GM23248 (cell line): ENCODE results near the gene MYO5C. TPM values are rescaled to one million over a fixed set of nuclear protein-coding genes. Genes with fewer than 3 reads are reported as not detected.
A peak's percentile ranks its signal among the peaks of the same experiment; 100 is the strongest.
"Not testable (repeated sequence)": the region's sequence is repeated elsewhere in the genome, so short reads cannot be mapped to it uniquely, and the experiment has no call there.

Experiments used
- DNase-seq: peaks from one replicate; pipeline ENCODE4 v3.0.0-alpha.2; 2015
- H2AFZ ChIP-seq: fragments of 200-600 bp; sonication (generic); 2 replicates; pipeline ENCODE4 v1.6.1; 2016; ENCODE audit warnings: antibody characterized with exemption
- H3F3A ChIP-seq: fragments of 200-600 bp; sonication (generic); 2 replicates; pipeline ENCODE4 v1.6.1; 2016; ENCODE audit warnings: mild to moderate bottlenecking, antibody characterized with exemption, mixed run types; ENCODE audit not compliant: insufficient read depth
- H3K27ac ChIP-seq: fragments of 200-600 bp; sonication (generic); 2 replicates; pipeline ENCODE4 v1.5.1; 2016; ENCODE audit warnings: mild to moderate bottlenecking
- H3K27me3 ChIP-seq: fragments of 200-600 bp; sonication (generic); replicated peaks from 2 replicates; pipeline ENCODE4 v1.6.1; 2016; ENCODE audit warnings: mild to moderate bottlenecking; ENCODE audit not compliant: insufficient read depth
- H3K36me3 ChIP-seq: fragments of 200-600 bp; sonication (generic); 2 replicates; pipeline ENCODE4 v1.6.1; 2016; ENCODE audit warnings: low read depth, mild to moderate bottlenecking
- H3K4me1 ChIP-seq: fragments of 200-600 bp; sonication (generic); 2 replicates; pipeline ENCODE4 v1.6.1; 2016; ENCODE audit warnings: mild to moderate bottlenecking; ENCODE audit not compliant: insufficient read depth
- H3K4me2 ChIP-seq: fragments of 200-600 bp; sonication (generic); one replicate; pipeline ENCODE4 v1.6.1; 2016; ENCODE audit warnings: mild to moderate bottlenecking; ENCODE audit not compliant: unreplicated experiment
- H3K4me3 ChIP-seq: fragments of 200-600 bp; sonication (generic); 2 replicates; pipeline ENCODE4 v1.5.1; 2016; ENCODE audit warnings: mild to moderate bottlenecking
- H3K79me2 ChIP-seq: fragments of 200-600 bp; sonication (generic); 2 replicates; pipeline ENCODE4 v1.6.1; 2016; ENCODE audit warnings: mild to moderate bottlenecking; ENCODE audit not compliant: insufficient read depth
- H3K9ac ChIP-seq: fragments of 200-600 bp; sonication (generic); 2 replicates; pipeline ENCODE4 v1.6.1; 2016; ENCODE audit warnings: mild to moderate bottlenecking
- H3K9me2 ChIP-seq: fragments of 200-600 bp; sonication (generic); 2 replicates; pipeline ENCODE4 v1.6.1; 2016; ENCODE audit warnings: mixed run types, mild to moderate bottlenecking, moderate library complexity; ENCODE audit not compliant: insufficient read depth
- H3K9me3 ChIP-seq: fragments of 200-600 bp; sonication (generic); one replicate; pipeline ENCODE4 v1.6.1; 2017; ENCODE audit warnings: low read depth
- H4K20me1 ChIP-seq: fragments of 200-600 bp; sonication (generic); 2 replicates; pipeline ENCODE4 v1.6.0; 2016; ENCODE audit not compliant: insufficient read depth
- EZH2 ChIP-seq: fragments of 200-600 bp; sonication (generic); IDR thresholded peaks from 2 replicates; pipeline ENCODE4 v1.6.1; 2018; ENCODE audit warnings: antibody characterized with exemption, mild to moderate bottlenecking; ENCODE audit not compliant: insufficient read depth, poor library complexity, severe bottlenecking
- EZH2phosphoT487 ChIP-seq: fragments of 200-600 bp; sonication (generic); IDR thresholded peaks from 2 replicates; pipeline ENCODE4 v1.6.1; 2018; ENCODE audit warnings: antibody characterized with exemption, moderate library complexity, mild to moderate bottlenecking, low read depth; ENCODE audit not compliant: insufficient read depth
- WGBS, 2 experiments: methylation state at CpG; one replicate each; pipeline ENCODE4 v1.1.6; 2015 to 2017; ENCODE audit warnings: low lambda C conversion rate in 2 of 2, low coverage in 1 of 2; ENCODE audit errors: missing lambda C conversion rate in 2 of 2; 5-methylcytosine and 5-hydroxymethylcytosine counted together
- in situ Hi-C: fragments of 300-500 bp; cut with MboI; formaldehyde crosslinking; loops from 2 replicates; pipeline ENCODE4 v1.15.0; 2020
- polyA plus RNA-seq: library from polyadenylated mRNA; unstranded; fragments of >200 nt; fragmentation: Nextera tagmentation; extraction: Ambion mirVana; gene quantifications from 2 replicates; pipeline ENCODE4 v1.2.1, GENCODE V29; 2016
- total RNA-seq: library from RNA; depleted of rRNA; stranded (reverse); fragments of >200 nt; shearing (Covaris generic); gene quantifications from 2 replicates; pipeline ENCODE4 v1.2.3, GENCODE V29; 2014

The MYO5C gene
- total and polyA plus RNA-seq, 2 experiments from 2014 or later: not detected

DNA sequence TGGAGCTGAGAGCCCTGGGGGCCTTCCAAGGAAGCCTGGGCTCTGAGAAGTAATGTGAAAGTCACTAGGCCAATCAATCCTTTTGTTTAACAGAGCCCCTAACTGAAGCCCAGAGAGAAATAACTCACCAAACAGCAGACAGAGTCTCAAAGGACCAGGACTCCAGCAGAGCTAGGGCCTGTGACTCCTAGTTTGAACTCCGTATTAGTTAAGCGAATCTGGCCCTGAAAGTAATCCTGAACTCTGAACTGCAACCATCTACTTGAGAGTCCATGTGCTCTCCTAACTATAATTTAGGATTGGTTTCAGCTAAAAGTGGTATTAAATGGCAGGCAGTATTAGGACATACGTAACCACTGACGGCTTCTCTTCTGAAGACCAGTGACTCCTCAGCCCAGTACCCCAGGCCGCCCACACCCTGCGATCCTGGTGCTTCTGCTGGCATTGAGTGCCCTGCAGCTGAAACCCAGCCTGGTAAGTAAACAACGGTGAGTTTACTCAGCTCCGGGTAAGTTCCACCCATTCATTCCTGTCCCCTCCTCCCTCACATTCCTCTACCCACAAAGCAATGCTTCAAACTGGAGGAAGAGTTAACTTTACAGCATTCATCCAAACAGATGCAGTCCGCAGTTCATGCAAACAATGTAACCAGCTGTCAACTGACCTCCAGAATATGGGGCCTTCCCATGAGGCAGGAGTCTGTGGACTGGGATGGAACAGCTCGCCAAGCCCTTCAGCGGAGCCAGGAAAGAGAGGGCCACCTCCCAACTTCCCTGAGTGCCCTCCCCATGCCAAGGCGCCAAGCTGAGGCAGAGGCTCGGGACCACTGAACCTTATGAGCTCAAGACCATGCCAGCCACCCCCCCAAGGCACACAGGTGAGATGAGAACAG lies 7.3 kb downstream of the MYO5C start:
- no peaks in the 10 kb centered on the region for H3F3A ChIP-seq
- in situ Hi-C loops: no loop called here
- TF ChIP-seq EZH2: no peak
- TF ChIP-seq EZH2phosphoT487: no peak
- H2AFZ ChIP-seq: no peak overlapping the region
- 81 to 84% methylated on average over 13 of the region's 13 CpGs for WGBS, 2 experiments
- no peaks in the 10 kb centered on the region for H3K79me2 ChIP-seq
- H3K9me2 ChIP-seq: no peaks in the 10 kb centered on the region
- no peak overlapping the region for H3K27ac ChIP-seq
- no peak overlapping the region for H3K9ac ChIP-seq
- no peaks in the 10 kb centered on the region for H3K36me3 ChIP-seq
- no peak for DNase-seq
- H3K4me2 ChIP-seq: no peak overlapping the region
- no peak overlapping the region for H3K4me3 ChIP-seq
- no peaks in the 10 kb centered on the region for H3K4me1 ChIP-seq
- no peaks in the 10 kb centered on the region for H4K20me1 ChIP-seq
- H3K9me3 ChIP-seq: no peaks in the 10 kb centered on the region
- H3K27me3 ChIP-seq: 0 out of 2 replicates have a peak, but pooled peaks cover 2% of the 10 kb centered on the region

DNA sequence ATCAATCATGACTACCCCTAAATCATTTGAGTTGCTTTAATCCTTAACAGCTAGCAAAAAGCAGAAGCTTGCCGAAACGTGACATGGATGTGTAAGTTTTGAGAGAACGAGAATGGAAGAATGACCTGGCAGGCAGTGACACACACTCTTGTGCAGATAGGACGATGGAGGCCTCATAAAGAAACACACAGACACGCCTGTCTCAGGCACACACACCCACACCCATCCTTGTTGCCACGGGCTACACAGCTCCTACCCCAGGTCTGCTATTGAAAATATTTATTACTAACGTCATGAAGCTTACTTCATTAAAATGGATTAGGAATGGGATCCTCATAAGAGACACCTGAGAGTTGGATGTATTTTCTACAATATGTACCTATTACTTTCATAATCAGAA lies 8.5 kb downstream of the MYO5C start:
- Histone ChIP-seq H3K9me2 (no peaks in the 10 kb centered on the region), H2AFZ (no peak overlapping the region), H4K20me1 (no peaks in the 10 kb centered on the region), H3K4me2 (no peak overlapping the region), H3K79me2 (no peaks in the 10 kb centered on the region), H3K4me1 (no peaks in the 10 kb centered on the region), H3K36me3 (no peaks in the 10 kb centered on the region), H3K9ac (no peak overlapping the region), H3F3A (no peaks in the 10 kb centered on the region), H3K9me3 (no peaks in the 10 kb centered on the region), H3K27ac (no peak overlapping the region), H3K4me3 (no peak overlapping the region), H3K27me3 (0 out of 2 replicates have a peak, but pooled peaks cover 5% of the 10 kb centered on the region)
- DNase-seq: no peak
- WGBS, 2 experiments: 70 to 73% methylated on average over 7 of the region's 7 CpGs
- no peak for TF ChIP-seq EZH2phosphoT487
- no peak for TF ChIP-seq EZH2
- in situ Hi-C loops: no loop called here

GRCh38 chr15:52285941-52286340 lies 9.7 kb downstream of the MYO5C start:
- H3K4me2 ChIP-seq, H3K9me3 ChIP-seq, H3K27me3 ChIP-seq, H2AFZ ChIP-seq, H3K79me2 ChIP-seq, H3K9me2 ChIP-seq, in situ Hi-C loops, H4K20me1 ChIP-seq, H3F3A ChIP-seq, H3K36me3 ChIP-seq, H3K4me1 ChIP-seq, H3K4me3 ChIP-seq, H3K9ac ChIP-seq, H3K27ac ChIP-seq, DNase-seq: not testable (repeated sequence)
- WGBS, 2 experiments: 88 to 90% methylated on average over 4 to 27 of the region's 34 CpGs

GRCh38 chr15:52284164-52284563 lies 11.4 kb downstream of the MYO5C start:
- Histone ChIP-seq H3K79me2 (no peaks in the 10 kb centered on the region), H3K27me3 (peaks cover 5% of the 10 kb centered on the region; the same call in 1 of the 2 replicates), H3K4me1 (no peaks in the 10 kb centered on the region), H3F3A (no peaks in the 10 kb centered on the region), H4K20me1 (no peaks in the 10 kb centered on the region), H2AFZ (no peak overlapping the region), H3K9ac (no peak overlapping the region), H3K27ac (no peak overlapping the region), H3K36me3 (no peaks in the 10 kb centered on the region), H3K4me3 (no peak overlapping the region), H3K9me2 (no peaks in the 10 kb centered on the region), H3K4me2 (no peak overlapping the region), H3K9me3 (no peaks in the 10 kb centered on the region)
- in situ Hi-C loops: no loop called here
- 67 to 72% methylated on average over 3 of the region's 3 CpGs for WGBS, 2 experiments
- DNase-seq: peak; percentile 28
- TF ChIP-seq EZH2phosphoT487 (no peak), EZH2 (no peak)
